ENCODE measurements around the gene HSD17B3. TPM values are rescaled to one million over a fixed set of nuclear protein-coding genes. Genes with fewer than 3 reads are reported as not detected.
"Not testable (repeated sequence)": the region's sequence is repeated elsewhere in the genome, so short reads cannot be mapped to it uniquely, and the experiment has no call there.

The HSD17B3 gene
- not detected for total RNA-seq

- ChIA-PET CTCF (no interaction called here), POLR2A (no interaction called here)
These were observed at the start of gene HSD17B3 for GRCh38 chr9:96302021-96302420. TSS of gene HSD17B3 (minus strand) at chr9:96302176. CDS start at chr9:96302104, 72 bp downstream.

- ChIA-PET CTCF (no interaction called here), POLR2A (no interaction called here)
These were observed 48.9 kb upstream of the HSD17B3 start for GRCh38 chr9:96350866-96351265.

GRCh38 chr9:96348261-96348660 lies 46.3 kb upstream of the HSD17B3 start:
- POLR2A ChIA-PET: no interaction called here
- CTCF ChIA-PET: no interaction called here

GRCh38 chr9:96345551-96345950 lies 43.6 kb upstream of the HSD17B3 start:
- ChIA-PET POLR2A (no interaction called here), CTCF (no interaction called here)

- ChIA-PET CTCF (interaction anchor here (0.6 kb wide), 2 partner anchors 79 to 202 kb away, joined by 3 read pairs; no protein-coding TSS in a partner anchor), POLR2A (interaction anchor here (0.5 to 0.6 kb wide), 2 partner anchors 39 to 127 kb away, joined by 3 to 5 read pairs; no protein-coding TSS in a partner anchor)
These were observed 42.6 kb upstream of the HSD17B3 start for GRCh38 chr9:96344458-96345180.

GRCh38 chr9:96343515-96344360 lies 41.8 kb upstream of the HSD17B3 start:
- POLR2A ChIA-PET: interaction anchor here (0.5 kb wide), 1 partner anchor 128 kb away, joined by 3 read pairs; no protein-coding TSS in a partner anchor
- CTCF ChIA-PET: interaction anchor here (1.4 kb wide), 1 partner anchor 16 kb away, joined by 4 read pairs; no protein-coding TSS in a partner anchor

- ChIA-PET CTCF (interaction anchor here (1.4 kb wide), 1 partner anchor 15 kb away, joined by 4 read pairs; no protein-coding TSS in a partner anchor), POLR2A (no interaction called here)
These were observed 40.7 kb upstream of the HSD17B3 start for GRCh38 chr9:96342571-96343245.

GRCh38 chr9:96340707-96341106 lies 38.7 kb upstream of the HSD17B3 start:
- ChIA-PET CTCF (no interaction called here), POLR2A (no interaction called here)

GRCh38 chr9:96338299-96338698 lies 36.3 kb upstream of the HSD17B3 start:
- CTCF ChIA-PET: interaction anchor here (0.6 to 0.7 kb wide), 2 partner anchors 11 to 104 kb away, joined by 3 read pairs; no protein-coding TSS in a partner anchor
- POLR2A ChIA-PET: no interaction called here

- CTCF ChIA-PET: no interaction called here
- POLR2A ChIA-PET: no interaction called here
These were observed 32.0 kb upstream of the HSD17B3 start for GRCh38 chr9:96333958-96334357.

GRCh38 chr9:96331236-96331947 lies 29.4 kb upstream of the HSD17B3 start:
- POLR2A ChIA-PET: no interaction called here
- CTCF ChIA-PET: interaction anchor here (0.8 kb wide), 1 partner anchor 14 kb away, joined by 3 read pairs; no protein-coding TSS in a partner anchor

- POLR2A ChIA-PET: interaction anchor here (0.6 kb wide), 1 partner anchor 150 kb away, joined by 3 read pairs; no protein-coding TSS in a partner anchor
These were observed 25.8 kb upstream of the HSD17B3 start for GRCh38 chr9:96327694-96328352.

GRCh38 chr9:96323169-96323568 lies 21.2 kb upstream of the HSD17B3 start:
- POLR2A ChIA-PET: no interaction called here

More at GRCh38 chr9:96327694-96328352, 25.8 kb upstream of the HSD17B3 start:
- CTCF ChIA-PET: interaction anchor here (0.6 to 2.9 kb wide), 9 partner anchors 10 to 731 kb away, joined by 3 to 22 read pairs (median 3); no protein-coding TSS in a partner anchor

GRCh38 chr9:96322736-96323135 lies 20.8 kb upstream of the HSD17B3 start:
- CTCF ChIA-PET, POLR2A ChIA-PET: not testable (repeated sequence)

More at GRCh38 chr9:96323169-96323568, 21.2 kb upstream of the HSD17B3 start:
- CTCF ChIA-PET: no interaction called here

- POLR2A ChIA-PET, CTCF ChIA-PET: not testable (repeated sequence)
These were observed 20.2 kb upstream of the HSD17B3 start for GRCh38 chr9:96322210-96322609.

- CTCF ChIA-PET: no interaction called here
- POLR2A ChIA-PET: no interaction called here
These were observed 19.5 kb upstream of the HSD17B3 start for GRCh38 chr9:96321515-96321914.

GRCh38 chr9:96320749-96321280 lies 18.8 kb upstream of the HSD17B3 start:
- CTCF ChIA-PET: no interaction called here
- POLR2A ChIA-PET: no interaction called here

GRCh38 chr9:96318921-96319565 lies 17.1 kb upstream of the HSD17B3 start:
- POLR2A ChIA-PET: no interaction called here
- CTCF ChIA-PET: interaction anchor here (1.0 to 2.7 kb wide), 3 partner anchors 87 to 98 kb away, joined by 3 to 18 read pairs (median 4); no protein-coding TSS in a partner anchor
